SK-N-MC (cell line): ENCODE data around the gene EFNB2.

Experiments
- DNase-seq: peaks from one replicate; pipeline ENCODE4 v3.0.0-alpha.2; 2011; ENCODE audit warnings: low read depth, low spot score
- H3K27ac ChIP-seq: fragments of 200-600 bp; sonication (generic); 2 replicates; pipeline ENCODE4 v1.5.1; 2016; ENCODE audit warnings: mixed run types
- H3K36me3 ChIP-seq: fragments of 200-600 bp; sonication (generic); 2 replicates; pipeline ENCODE4 v1.6.1; 2017; ENCODE audit warnings: antibody characterized with exemption, low read length, mixed read lengths; ENCODE audit not compliant: insufficient read depth
- H3K4me3 ChIP-seq: fragments of 200-600 bp; sonication (generic); 2 replicates; pipeline ENCODE4 v1.5.1; 2016
- H3K9ac ChIP-seq: fragments of 200-600 bp; sonication (generic); 2 replicates; pipeline ENCODE4 v1.8.0; 2017; ENCODE audit warnings: mixed run types, mixed read lengths; ENCODE audit not compliant: insufficient read length
- H3K9me3 ChIP-seq: fragments of 200-600 bp; sonication (generic); 2 replicates; pipeline ENCODE4 v1.6.1; 2017; ENCODE audit warnings: low read depth, mild to moderate bottlenecking, antibody characterized with exemption, low read length, moderate library complexity, mixed read lengths
- EZH2 ChIP-seq: fragments of 200-600 bp; sonication (generic); IDR thresholded peaks from one replicate; pipeline ENCODE4 v1.6.1; 2017; ENCODE audit warnings: antibody characterized with exemption
- FOXP2 ChIP-seq: optimal IDR thresholded peaks from 2 replicates; pipeline ENCODE3; 2011; ENCODE audit warnings: mild to moderate bottlenecking, moderate library complexity; ENCODE audit not compliant: insufficient read depth; ENCODE audit errors: extremely low read length, control extremely low read depth
- POLR2AphosphoS5 ChIP-seq: IDR thresholded peaks from 2 replicates; pipeline ENCODE4 v1.6.1; 2012; ENCODE audit warnings: mild to moderate bottlenecking, low read depth, low read length, borderline replicate concordance

The EFNB2 gene

GRCh38 chr13:106551751-106552150, 16.3 kb upstream of the EFNB2 start:
- DNase-seq = no peak
- no peak for TF ChIP-seq EZH2
- no peak for TF ChIP-seq FOXP2
- H3K27ac ChIP-seq = no peak overlapping the region
- H3K9ac ChIP-seq = no peak overlapping the region
- H3K36me3 ChIP-seq = peaks cover 87% of the 10 kb centered on the region
- H3K9me3 ChIP-seq = no peaks in the 10 kb centered on the region
- no peak overlapping the region for H3K4me3 ChIP-seq

- Histone ChIP-seq H3K4me3 (no peak overlapping the region), H3K36me3 (peaks cover 87% of the 10 kb centered on the region), H3K27ac (no peak overlapping the region), H3K9me3 (no peaks in the 10 kb centered on the region), H3K9ac (no peak overlapping the region)
- TF ChIP-seq EZH2 (no peak), POLR2AphosphoS5 (no peak), FOXP2 (no peak)
- DNase-seq = no peak
These were observed 15.9 kb upstream of the EFNB2 start for GRCh38 chr13:106551350-106551749.

- DNase-seq = no peak
- Histone ChIP-seq H3K36me3 (peaks cover 84% of the 10 kb centered on the region), H3K9ac (no peak overlapping the region), H3K4me3 (no peak overlapping the region), H3K27ac (no peak overlapping the region), H3K9me3 (no peaks in the 10 kb centered on the region)
- TF ChIP-seq FOXP2 (no peak), EZH2 (no peak), POLR2AphosphoS5 (no peak)
These were observed 15.2 kb upstream of the EFNB2 start for GRCh38 chr13:106550570-106551135.

- H3K36me3 ChIP-seq = peaks cover 79% of the 10 kb centered on the region
These were observed 12.7 kb upstream of the EFNB2 start for GRCh38 chr13:106548064-106548696.

GRCh38 chr13:106541826-106542225, 6.4 kb upstream of the EFNB2 start:
- H3K36me3 ChIP-seq = peaks cover 57% of the 10 kb centered on the region
- DNase-seq = no peak
- H3K27ac ChIP-seq = no peak overlapping the region
- no peak overlapping the region for H3K4me3 ChIP-seq
- no peak overlapping the region for H3K9ac ChIP-seq
- no peaks in the 10 kb centered on the region for H3K9me3 ChIP-seq
- no peak for TF ChIP-seq FOXP2
- no peak for TF ChIP-seq POLR2AphosphoS5
- no peak for TF ChIP-seq EZH2

More at GRCh38 chr13:106548064-106548696, 12.7 kb upstream of the EFNB2 start:
- Histone ChIP-seq H3K9me3 (no peaks in the 10 kb centered on the region), H3K9ac (no peak overlapping the region), H3K4me3 (no peak overlapping the region), H3K27ac (no peak overlapping the region)
- TF ChIP-seq POLR2AphosphoS5 (no peak), FOXP2 (no peak), EZH2 (no peak)
- DNase-seq = no peak

GRCh38 chr13:106540613-106541012, 5.2 kb upstream of the EFNB2 start:
- Histone ChIP-seq H3K27ac (no peak overlapping the region), H3K4me3 (no peak overlapping the region), H3K36me3 (peaks cover 48% of the 10 kb centered on the region), H3K9ac (no peak overlapping the region), H3K9me3 (no peaks in the 10 kb centered on the region)
- TF ChIP-seq FOXP2 = no peak
- TF ChIP-seq POLR2AphosphoS5 = no peak
- no peak for TF ChIP-seq EZH2
- DNase-seq = no peak

GRCh38 chr13:106537521-106537920, 2.1 kb upstream of the EFNB2 start:
- Histone ChIP-seq H3K27ac (no peak overlapping the region), H3K4me3 (no peak overlapping the region), H3K9me3 (no peaks in the 10 kb centered on the region), H3K9ac (no peak overlapping the region), H3K36me3 (peaks cover 21% of the 10 kb centered on the region)
- no peak for DNase-seq
- TF ChIP-seq FOXP2 (no peak), EZH2 (no peak), POLR2AphosphoS5 (no peak)

GRCh38 chr13:106536244-106537034, 977 bp upstream of the EFNB2 start:
- no peak overlapping the region for H3K9ac ChIP-seq
- peak; percentile 44 for DNase-seq
- TF ChIP-seq EZH2 = no peak
- TF ChIP-seq POLR2AphosphoS5 = peak; percentile 33; the same call in 1 of the 2 replicates
- TF ChIP-seq FOXP2 = no peak
- no peak overlapping the region for H3K27ac ChIP-seq
- H3K9me3 ChIP-seq = no peaks in the 10 kb centered on the region
- peak overlapping the region; percentile 79 for H3K4me3 ChIP-seq
- peaks cover 11% of the 10 kb centered on the region for H3K36me3 ChIP-seq
